CD4-positive, alpha-beta T cell treated with Interleukin-15 for 4 hours (primary cell): Measurements from ENCODE around the gene HLA-DOA.
A peak's percentile ranks its signal among the peaks of the same experiment; 100 is the strongest.

Source experiments
- DNase-seq: peaks from one replicate; pipeline ENCODE4 v3.0.0-alpha.2; 2020; ENCODE audit warnings: low spot score

HLA-DOA gene

GRCh38 chr6:32977272-32977952 is 32.0 kb downstream of the HLA-DOA start:
- no peak for DNase-seq

DNA sequence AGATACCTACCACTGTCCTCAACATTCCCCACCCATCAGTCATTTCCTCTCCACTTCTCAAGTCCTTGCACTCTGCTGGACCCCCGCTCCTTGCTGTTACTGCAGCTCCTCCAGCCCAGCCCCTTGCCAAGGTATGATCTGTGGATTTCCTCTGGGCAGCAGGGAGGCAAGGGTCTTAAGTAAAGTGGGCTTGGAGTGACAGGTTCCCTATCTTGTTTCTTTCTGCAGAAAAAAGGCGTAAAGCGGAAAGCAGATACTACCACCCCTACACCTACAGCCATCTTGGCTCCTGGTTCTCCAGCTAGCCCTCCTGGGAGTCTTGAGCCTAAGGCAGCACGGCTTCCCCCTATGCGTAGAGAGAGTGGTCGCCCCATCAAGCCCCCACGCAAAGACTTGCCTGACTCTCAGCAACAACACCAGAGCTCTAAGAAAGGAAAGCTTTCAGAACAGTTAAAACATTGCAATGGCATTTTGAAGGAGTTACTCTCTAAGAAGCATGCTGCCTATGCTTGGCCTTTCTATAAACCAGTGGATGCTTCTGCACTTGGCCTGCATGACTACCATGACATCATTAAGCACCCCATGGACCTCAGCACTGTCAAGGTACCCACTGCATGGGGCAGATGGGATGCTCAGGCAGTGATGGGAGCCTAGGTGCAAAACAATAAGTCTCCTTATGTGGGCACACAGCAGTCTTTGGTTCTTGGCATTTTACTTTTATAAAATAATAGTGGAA is 32.9 kb downstream of the HLA-DOA start:
- no peak for DNase-seq

DNA sequence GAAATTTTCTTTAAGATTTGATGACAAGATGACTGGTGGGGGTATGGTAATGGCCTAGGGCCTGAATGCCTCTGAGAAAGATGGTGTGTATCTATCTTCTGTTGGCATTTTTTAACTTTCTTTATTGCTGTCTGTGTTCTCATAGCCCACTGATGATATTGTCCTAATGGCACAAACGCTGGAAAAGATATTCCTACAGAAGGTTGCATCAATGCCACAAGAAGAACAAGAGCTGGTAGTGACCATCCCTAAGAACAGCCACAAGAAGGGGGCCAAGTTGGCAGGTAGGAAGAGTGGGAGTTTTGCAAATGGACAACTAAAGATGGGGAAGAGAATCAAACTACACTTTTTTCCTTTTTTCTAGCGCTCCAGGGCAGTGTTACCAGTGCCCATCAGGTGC is 33.5 kb downstream of the HLA-DOA start:
- no peak for DNase-seq

GRCh38 chr6:32974541-32975308 is 34.7 kb downstream of the HLA-DOA start:
- DNase-seq, result no peak

DNA sequence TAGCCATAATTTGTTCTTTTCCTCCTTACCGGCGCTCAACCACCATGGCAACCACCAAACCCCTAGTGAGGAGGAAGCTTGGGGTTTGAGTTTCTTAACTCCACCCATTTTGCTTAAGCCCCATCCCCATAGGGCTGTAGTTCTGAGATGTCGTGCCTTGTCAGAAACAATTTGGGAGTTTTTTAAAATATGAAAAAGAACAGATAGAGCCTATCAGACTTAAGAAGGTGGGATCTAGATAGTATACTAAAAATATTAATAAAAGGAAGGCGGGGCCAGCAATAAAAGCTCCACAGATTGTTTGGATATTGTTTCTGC is 35.4 kb downstream of the HLA-DOA start:
- DNase-seq, result peak; percentile 44

- DNase-seq, result peak; percentile 62
Measured at GRCh38 chr6:32973144-32974015, 36.0 kb downstream of the HLA-DOA start.

- DNase-seq, result peak; percentile 49
Measured at GRCh38 chr6:32972353-32973143, 36.8 kb downstream of the HLA-DOA start.

GRCh38 chr6:32971581-32972352 is 37.6 kb downstream of the HLA-DOA start:
- peak; percentile 100 for DNase-seq

GRCh38 chr6:32971242-32971580 is 38.2 kb downstream of the HLA-DOA start:
- DNase-seq, result no peak

GRCh38 chr6:32970413-32971241 is 38.8 kb downstream of the HLA-DOA start:
- peak; percentile 75 for DNase-seq

DNA sequence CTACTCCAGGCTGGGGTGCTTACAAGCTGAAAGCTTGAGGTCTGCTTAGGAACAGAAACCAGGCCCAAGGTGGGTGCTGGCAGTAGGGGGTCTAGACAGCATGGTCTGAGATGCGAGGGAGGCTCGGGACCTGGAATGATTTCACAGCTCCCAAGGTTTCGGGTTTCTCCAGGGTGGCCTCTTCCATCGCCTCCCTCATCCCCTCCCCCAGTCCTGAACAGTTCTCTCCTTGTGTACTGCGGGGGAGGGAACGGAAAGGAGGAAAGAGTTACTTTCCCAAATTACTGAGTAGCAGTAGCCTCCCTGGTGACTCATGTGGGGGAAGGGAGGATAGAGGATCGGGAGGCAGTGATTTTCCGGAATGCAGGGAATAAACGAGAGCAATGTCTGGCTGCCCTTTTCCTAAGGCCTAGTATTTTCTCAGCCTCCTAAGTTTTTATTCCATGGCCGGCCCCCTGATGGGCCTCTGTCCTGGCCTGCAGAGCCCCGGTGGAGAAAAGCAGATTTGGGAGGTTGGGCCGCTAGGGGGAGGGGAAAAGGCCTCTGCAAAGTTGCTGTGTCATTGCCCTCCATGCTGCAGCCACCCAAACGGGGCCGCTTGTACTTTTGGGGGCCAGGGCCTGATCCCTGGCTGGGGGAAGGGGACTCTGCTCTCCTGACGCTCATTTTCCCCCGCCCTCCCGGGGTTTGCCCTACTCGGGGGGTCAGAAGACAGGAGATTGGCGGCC is 39.5 kb downstream of the HLA-DOA start:
- DNase-seq, result peak; percentile 65

- DNase-seq, result peak; percentile 50
Measured at GRCh38 chr6:32968867-32969684, 40.3 kb downstream of the HLA-DOA start.

DNA sequence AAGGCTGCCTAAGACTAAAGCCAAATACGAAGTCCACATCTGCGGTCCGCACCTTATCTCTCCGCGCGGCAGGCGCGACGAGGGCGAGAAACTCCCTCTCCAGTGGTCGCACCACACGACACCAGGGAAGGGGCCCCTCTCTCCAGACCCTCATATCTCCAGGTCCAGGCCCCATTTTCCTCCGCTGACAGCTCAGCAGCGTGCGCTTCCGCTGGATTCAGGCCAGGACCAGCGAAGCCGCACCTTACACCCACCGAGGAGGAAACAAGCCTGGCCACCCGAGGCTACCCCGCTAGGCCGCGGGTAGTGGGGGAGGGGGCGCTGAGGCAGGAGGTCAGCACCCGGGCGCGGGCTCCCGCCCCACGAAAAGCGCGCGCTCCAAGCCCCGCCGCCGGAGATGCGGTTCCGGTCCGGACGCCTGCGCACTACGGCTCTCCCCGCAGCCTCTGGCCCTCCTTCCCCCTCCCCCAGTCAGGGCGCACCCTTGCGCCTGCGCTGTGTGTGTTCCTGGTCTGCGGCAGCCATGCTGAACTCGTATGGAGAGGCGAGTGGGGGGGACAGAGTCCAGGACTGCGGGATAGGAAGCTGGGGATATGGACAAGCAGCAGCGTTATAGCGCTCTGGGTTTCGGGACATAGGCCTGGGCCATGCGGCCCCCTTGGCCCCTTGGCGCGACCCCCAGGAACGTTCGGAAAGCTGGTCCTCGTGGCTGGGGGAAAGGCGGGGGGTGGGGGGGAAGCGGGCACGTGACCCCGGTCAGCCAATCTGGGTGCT is 41.1 kb downstream of the HLA-DOA start, which contains the start of gene BRD2:
Gene BRD2 (plus strand): TSS at position 502 of the 774 bp plus-strand sequence. CDS start 4,305 bp downstream, outside the sequence.
- peak; percentile 97 for DNase-seq

DNA sequence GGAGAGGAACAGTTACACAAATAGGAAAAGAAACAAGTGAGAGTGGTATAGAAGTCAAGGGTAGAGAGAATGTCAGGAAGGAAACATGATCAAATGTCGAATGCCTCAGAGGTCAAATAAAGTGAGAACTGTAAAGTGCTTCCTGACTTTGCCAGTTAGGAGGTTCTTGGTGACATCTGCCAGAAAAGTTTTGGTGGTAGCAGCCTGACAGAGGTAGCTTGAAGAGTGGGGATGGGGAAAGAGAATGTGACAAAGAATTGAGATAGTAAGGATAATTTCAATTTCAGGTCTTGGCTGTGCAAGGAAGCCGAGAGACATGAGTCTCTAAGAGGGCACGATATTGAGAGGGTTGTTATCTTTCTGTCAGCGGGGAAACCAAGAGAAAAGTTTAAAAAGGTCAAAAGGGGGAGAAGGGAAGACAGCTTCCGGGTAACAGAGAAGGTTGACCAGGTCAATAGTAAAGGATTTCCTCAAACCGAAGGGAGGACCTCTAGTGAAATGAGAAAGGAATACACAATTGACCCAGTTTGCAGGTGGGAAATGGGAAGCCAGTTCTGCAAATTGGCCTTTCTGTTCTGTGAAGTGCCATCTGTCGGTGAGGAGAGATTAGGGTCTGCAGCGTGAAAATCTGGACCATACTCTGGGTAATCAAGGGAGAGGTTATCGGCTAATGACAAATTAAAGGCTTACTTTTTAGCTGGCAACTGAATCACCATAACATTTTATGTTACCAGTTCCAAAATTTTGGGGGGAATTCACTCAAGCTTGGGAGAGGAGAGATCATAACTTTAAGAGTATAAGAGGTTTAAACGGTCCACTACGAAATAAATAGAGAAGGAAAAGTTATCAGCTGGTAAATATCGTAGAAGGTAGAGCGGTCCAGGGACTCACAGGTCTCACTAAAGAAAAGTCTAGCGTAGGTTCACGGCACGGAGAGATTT is 42.0 kb downstream of the HLA-DOA start:
- peak; percentile 37 for DNase-seq

DNA sequence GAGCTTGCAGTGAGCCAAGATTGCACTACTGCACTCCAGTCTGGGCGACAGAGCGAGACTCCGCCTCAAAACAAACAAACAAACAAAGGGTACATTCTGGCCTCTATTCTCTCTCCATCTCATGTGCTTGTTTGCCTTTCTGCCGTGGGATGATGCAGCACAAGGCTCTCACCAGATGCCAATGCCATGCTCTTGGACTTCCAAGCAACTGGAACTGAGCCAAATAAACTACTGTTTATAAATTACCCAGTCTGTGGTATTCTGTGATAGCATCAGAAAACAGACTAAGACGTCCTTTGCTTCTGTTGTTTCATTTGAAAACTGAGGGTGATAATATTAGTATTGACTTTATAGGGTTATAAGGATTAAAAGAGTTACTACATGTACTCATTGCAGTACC is 44.6 kb downstream of the HLA-DOA start:
- DNase-seq, result no peak

DNA sequence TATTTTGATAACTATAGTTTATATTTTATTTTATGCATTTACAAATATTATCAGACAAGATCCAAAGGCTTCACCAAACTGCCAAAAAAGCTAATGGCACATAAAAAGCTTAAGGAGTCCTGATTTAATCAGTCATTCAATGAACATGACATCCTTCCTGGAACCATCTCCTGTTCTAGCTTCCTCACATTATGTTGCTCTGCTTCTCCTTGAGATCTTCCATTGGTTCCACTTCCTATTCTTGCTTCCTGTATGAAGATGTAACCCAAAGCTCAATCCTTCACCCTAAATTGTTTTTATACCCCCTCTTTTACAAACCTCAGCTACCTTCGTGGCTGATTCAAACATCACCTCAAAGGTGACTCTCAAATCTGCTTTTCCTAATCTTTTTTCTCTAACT is 45.5 kb downstream of the HLA-DOA start:
- no peak for DNase-seq
